ENCODE data around the gene MPIG6B. TPM values are rescaled to one million over a fixed set of nuclear protein-coding genes. Genes with fewer than 3 reads are reported as not detected.

Gene MPIG6B
- total RNA-seq, 1 donor from 2014 or later: not detected

DNA sequence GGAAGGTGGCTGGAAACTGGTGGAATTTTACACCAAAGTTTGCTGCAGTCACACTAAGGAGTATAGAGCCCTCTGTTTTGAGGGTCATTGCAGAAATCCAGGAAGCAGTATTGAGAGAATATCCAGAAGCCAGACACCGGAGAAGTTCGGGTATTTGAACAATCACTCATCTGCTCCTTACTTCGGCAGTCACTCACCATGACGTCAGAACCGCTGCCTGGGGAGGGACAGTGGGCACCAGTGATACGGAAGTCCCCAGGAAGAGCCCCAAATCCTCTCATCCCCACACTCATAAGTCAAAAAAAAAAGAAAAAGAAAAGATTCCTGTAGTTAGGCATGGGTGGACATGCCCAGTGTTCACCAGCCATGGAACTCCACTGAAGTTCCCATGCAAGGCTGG, 46.3 kb upstream of the MPIG6B start:
- Histone ChIP-seq H2AFZ (ENCODE audit: low read depth, low read length) (no peak overlapping the region), H3K36me3 (ENCODE audit: insufficient read depth, low read length) (peaks cover 9% of the 10 kb centered on the region), H3K9ac (ENCODE audit: low read length) (no peak overlapping the region), H3K79me2 (ENCODE audit: insufficient read depth, low read length) (no peaks in the 10 kb centered on the region), H3K27me3 (ENCODE audit: insufficient read depth, low read length) (no peaks in the 10 kb centered on the region), H4K20me1 (ENCODE audit: insufficient read depth, low read length) (peaks cover 7% of the 10 kb centered on the region), H3K9me3 (ENCODE audit: insufficient read depth, low read depth, low read length) (no peaks in the 10 kb centered on the region), H3K4me2 (ENCODE audit: low read length) (no peak overlapping the region), H3K27ac (ENCODE audit: low read depth, low read length) (no peak overlapping the region), H3K4me1 (ENCODE audit: insufficient read depth, low read length) (peaks cover 11% of the 10 kb centered on the region), H3K4me3 (ENCODE audit: insufficient read depth, low read depth, low read length) (no peak overlapping the region)
- DNase-seq (ENCODE audit: low read depth): no peak
- Mint-ChIP-seq H3K4me3 (ENCODE audit: unreplicated experiment) (no peak overlapping the region), H3K4me1 (ENCODE audit: low read depth, unreplicated experiment) (peaks cover 7% of the 10 kb centered on the region), H3K27ac (ENCODE audit: unreplicated experiment) (no peak overlapping the region), H3K9me3 (ENCODE audit: unreplicated experiment) (no peaks in the 10 kb centered on the region), H3K27me3 (ENCODE audit: low read depth, unreplicated experiment) (peaks cover 3% of the 10 kb centered on the region), H3K36me3 (ENCODE audit: low read depth, unreplicated experiment) (peaks cover 7% of the 10 kb centered on the region)
- no peak for FAIRE-seq
- TF ChIP-seq, protein P1, sequence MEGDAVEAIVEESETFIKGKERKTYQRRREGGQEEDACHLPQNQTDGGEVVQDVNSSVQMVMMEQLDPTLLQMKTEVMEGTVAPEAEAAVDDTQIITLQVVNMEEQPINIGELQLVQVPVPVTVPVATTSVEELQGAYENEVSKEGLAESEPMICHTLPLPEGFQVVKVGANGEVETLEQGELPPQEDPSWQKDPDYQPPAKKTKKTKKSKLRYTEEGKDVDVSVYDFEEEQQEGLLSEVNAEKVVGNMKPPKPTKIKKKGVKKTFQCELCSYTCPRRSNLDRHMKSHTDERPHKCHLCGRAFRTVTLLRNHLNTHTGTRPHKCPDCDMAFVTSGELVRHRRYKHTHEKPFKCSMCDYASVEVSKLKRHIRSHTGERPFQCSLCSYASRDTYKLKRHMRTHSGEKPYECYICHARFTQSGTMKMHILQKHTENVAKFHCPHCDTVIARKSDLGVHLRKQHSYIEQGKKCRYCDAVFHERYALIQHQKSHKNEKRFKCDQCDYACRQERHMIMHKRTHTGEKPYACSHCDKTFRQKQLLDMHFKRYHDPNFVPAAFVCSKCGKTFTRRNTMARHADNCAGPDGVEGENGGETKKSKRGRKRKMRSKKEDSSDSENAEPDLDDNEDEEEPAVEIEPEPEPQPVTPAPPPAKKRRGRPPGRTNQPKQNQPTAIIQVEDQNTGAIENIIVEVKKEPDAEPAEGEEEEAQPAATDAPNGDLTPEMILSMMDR (IDR thresholded peaks at IDR 0.05; ENCODE audit: insufficient read depth, low read depth, low read length): no peak
- no peak for TF ChIP-seq EZH2 (IDR thresholded peaks at IDR 0.05; ENCODE audit: insufficient read depth, low read length)

DNA sequence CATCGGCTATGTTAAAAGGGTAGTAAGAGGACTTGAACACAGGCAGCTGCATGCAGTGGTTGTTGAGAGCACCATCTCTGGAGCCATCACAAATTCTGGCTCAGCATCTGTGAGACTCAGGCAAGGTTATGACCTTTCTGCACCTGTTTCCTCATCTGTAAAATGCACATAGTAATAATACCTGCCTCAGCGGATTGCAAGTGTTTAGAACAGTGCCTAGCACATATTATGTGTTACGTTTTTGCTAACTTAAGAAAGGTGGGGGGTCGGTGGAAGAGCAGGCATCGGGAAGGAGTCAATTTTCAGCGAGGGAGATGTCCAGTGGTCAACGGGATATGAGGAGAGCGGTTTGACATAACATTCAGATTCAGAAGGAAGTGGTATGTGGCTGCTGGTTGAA, 45.2 kb upstream of the MPIG6B start:
- no peaks in the 10 kb centered on the region for H3K9me3 Mint-ChIP-seq (ENCODE audit: unreplicated experiment)
- no peaks in the 10 kb centered on the region for H3K36me3 Mint-ChIP-seq (ENCODE audit: low read depth, unreplicated experiment)

More for the DNA sequence above, 45.2 kb upstream of the MPIG6B start:
- no peaks in the 10 kb centered on the region for H3K9me3 ChIP-seq (ENCODE audit: insufficient read depth, low read depth, low read length)
- no peak overlapping the region for H3K9ac ChIP-seq (ENCODE audit: low read length)
- H3K4me2 ChIP-seq (ENCODE audit: low read length): no peak overlapping the region
- H2AFZ ChIP-seq (ENCODE audit: low read depth, low read length): no peak overlapping the region
- FAIRE-seq (no peak), DNase-seq (ENCODE audit: low read depth) (no peak)
- H3K27ac ChIP-seq (ENCODE audit: low read depth, low read length): no peak overlapping the region
- Mint-ChIP-seq H3K4me1 (ENCODE audit: low read depth, unreplicated experiment) (peaks cover 7% of the 10 kb centered on the region), H3K4me3 (ENCODE audit: unreplicated experiment) (no peak overlapping the region), H3K27me3 (ENCODE audit: low read depth, unreplicated experiment) (peaks cover 6% of the 10 kb centered on the region), H3K27ac (ENCODE audit: unreplicated experiment) (no peak overlapping the region)
- H3K4me1 ChIP-seq (ENCODE audit: insufficient read depth, low read length): peaks cover 11% of the 10 kb centered on the region
- no peaks in the 10 kb centered on the region for H3K27me3 ChIP-seq (ENCODE audit: insufficient read depth, low read length)
- TF ChIP-seq EZH2 (IDR thresholded peaks at IDR 0.05; ENCODE audit: insufficient read depth, low read length): no peak
- TF ChIP-seq, protein P1 (IDR thresholded peaks at IDR 0.05; ENCODE audit: insufficient read depth, low read depth, low read length): no peak
- peaks cover 3% of the 10 kb centered on the region for H3K36me3 ChIP-seq (ENCODE audit: insufficient read depth, low read length)
- H3K4me3 ChIP-seq (ENCODE audit: insufficient read depth, low read depth, low read length): no peak overlapping the region
- no peaks in the 10 kb centered on the region for H3K79me2 ChIP-seq (ENCODE audit: insufficient read depth, low read length)
- no peaks in the 10 kb centered on the region for H4K20me1 ChIP-seq (ENCODE audit: insufficient read depth, low read length)
